OCI-LY1 (cell line): ENCODE measurements around the gene TBXAS1.

ENCODE experiments used
- EZH2 ChIP-seq: fragments of 200-600 bp; sonication (generic), shearing (Covaris generic); IDR thresholded peaks from 2 replicates; pipeline ENCODE4 v1.8.0; 2017; ENCODE audit warnings: borderline replicate concordance, mixed run types, mild to moderate bottlenecking, antibody characterized with exemption, low read length, moderate library complexity, mixed read lengths
- TF ChIP-seq, protein P1 (sequence below): fragments of 200-600 bp; sonication (generic), shearing (Covaris generic); IDR thresholded peaks from 2 replicates; pipeline ENCODE4 v1.5.1; 2017; ENCODE audit warnings: mild to moderate bottlenecking, antibody characterized with exemption, low read length, moderate library complexity, mixed read lengths

- TF ChIP-seq, protein P1, sequence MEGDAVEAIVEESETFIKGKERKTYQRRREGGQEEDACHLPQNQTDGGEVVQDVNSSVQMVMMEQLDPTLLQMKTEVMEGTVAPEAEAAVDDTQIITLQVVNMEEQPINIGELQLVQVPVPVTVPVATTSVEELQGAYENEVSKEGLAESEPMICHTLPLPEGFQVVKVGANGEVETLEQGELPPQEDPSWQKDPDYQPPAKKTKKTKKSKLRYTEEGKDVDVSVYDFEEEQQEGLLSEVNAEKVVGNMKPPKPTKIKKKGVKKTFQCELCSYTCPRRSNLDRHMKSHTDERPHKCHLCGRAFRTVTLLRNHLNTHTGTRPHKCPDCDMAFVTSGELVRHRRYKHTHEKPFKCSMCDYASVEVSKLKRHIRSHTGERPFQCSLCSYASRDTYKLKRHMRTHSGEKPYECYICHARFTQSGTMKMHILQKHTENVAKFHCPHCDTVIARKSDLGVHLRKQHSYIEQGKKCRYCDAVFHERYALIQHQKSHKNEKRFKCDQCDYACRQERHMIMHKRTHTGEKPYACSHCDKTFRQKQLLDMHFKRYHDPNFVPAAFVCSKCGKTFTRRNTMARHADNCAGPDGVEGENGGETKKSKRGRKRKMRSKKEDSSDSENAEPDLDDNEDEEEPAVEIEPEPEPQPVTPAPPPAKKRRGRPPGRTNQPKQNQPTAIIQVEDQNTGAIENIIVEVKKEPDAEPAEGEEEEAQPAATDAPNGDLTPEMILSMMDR: no peak
- TF ChIP-seq EZH2: no peak
Observed at GRCh38 chr7:139844779-139845442, 15.8 kb downstream of the TBXAS1 start.
